Uterus (tissue), 4 donors: ENCODE measurements around the gene XRCC4. TPM values are rescaled to one million over a fixed set of nuclear protein-coding genes. Genes with fewer than 3 reads are reported as not detected.
"Not testable (repeated sequence)": the region's sequence is repeated elsewhere in the genome, so short reads cannot be mapped to it uniquely, and the experiment has no call there.

Experiments used
- DNase-seq, 2 donors: peaks; one replicate each; pipeline ENCODE4 v3.0.0-alpha.2; 2019 to 2020
- H3K27ac ChIP-seq, 2 donors: fragments of 200-600 bp; sonication (generic); 1 replicate in 1 of 2; 2 replicates in 1 of 2; pipeline ENCODE4 v1.5.1; 2016 to 2018
- H3K27me3 ChIP-seq, 2 donors: fragments of 200-600 bp; sonication (generic); one replicate each; pipeline ENCODE4 v1.5.1; 2018 to 2019; ENCODE audit warnings: control low read depth in 1 of 2
- H3K36me3 ChIP-seq, 2 donors: fragments of 200-600 bp; sonication (generic); one replicate each; pipeline ENCODE4 v1.5.1; 2019; ENCODE audit warnings: control low read depth in 1 of 2
- H3K4me1 ChIP-seq, 2 donors: fragments of 200-600 bp; sonication (generic); one replicate each; pipeline ENCODE4 v1.5.1; 2018 to 2019; ENCODE audit warnings: control low read depth in 1 of 2
- H3K4me3 ChIP-seq, 2 donors: fragments of 200-600 bp; sonication (generic); 1 replicate in 1 of 2; 2 replicates in 1 of 2; pipeline ENCODE4 v1.5.1; 2018 to 2019; ENCODE audit warnings: mild to moderate bottlenecking in 1 of 2
- H3K9me3 ChIP-seq, 2 donors: fragments of 200-600 bp; sonication (generic); one replicate each; pipeline ENCODE4 v1.5.1; 2019; ENCODE audit warnings: control low read depth in 1 of 2
- POLR2A ChIP-seq, 2 donors: fragments of 450-650 bp; IDR thresholded peaks; one replicate each; pipeline ENCODE4 v1.6.1; 2016; ENCODE audit warnings: antibody characterized with exemption in 2 of 2, mild to moderate bottlenecking in 1 of 2, moderate library complexity in 1 of 2
- intact Hi-C: fragments of 100-400 bp; cut with DNase I; formaldehyde crosslinking; loops from one replicate; pipeline ENCODE4 v1.15.1; 2023; ENCODE audit warnings: low total_unique reads
- total RNA-seq, 4 donors: library from RNA; depleted of rRNA in 3 of 4; stranded (reverse); fragments of >200 nt in 3 of 4; gene quantifications; one replicate each; pipeline versions ENCODE4 v1.1.0 to v1.2.4, GENCODE V29; 2014 to 2023
- TF ChIP-seq, protein P1 (sequence below), 4 experiments: fragments of 200-600 bp in 2 of 4; fragments of 450-650 bp in 2 of 4; sonication (generic) in 2 of 4; IDR thresholded peaks; one replicate each; pipeline ENCODE4 v1.5.1; 2016 to 2019; ENCODE audit warnings: antibody characterized with exemption in 4 of 4, mild to moderate bottlenecking in 2 of 4, moderate library complexity in 1 of 4
- donor health status: DM: yes; HTN: yes; CAD: no.

Gene XRCC4
- total RNA-seq, 4 donors from 2014 or later = 1.3 to 12.2 (median 5.5) TPM; not detected in 1

DNA sequence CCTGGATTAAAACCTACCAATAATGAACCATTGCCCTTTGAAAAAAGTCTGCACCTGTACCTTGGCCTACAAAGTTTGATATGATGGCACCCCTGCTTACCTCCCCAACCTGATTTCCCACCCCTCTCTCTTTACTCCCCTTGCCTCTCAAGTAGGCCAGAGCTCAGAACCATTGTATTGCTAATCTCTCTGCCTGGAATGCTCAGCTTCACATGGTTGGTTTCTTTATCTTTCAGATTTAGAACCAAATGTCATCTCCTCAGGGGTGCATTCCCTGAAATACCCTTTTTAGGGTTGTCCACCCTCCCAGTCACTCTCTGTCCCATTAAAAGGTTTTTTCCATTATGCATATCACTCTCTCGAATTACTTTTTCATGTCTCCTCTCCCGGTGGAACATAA lies 277.6 kb downstream of the XRCC4 start:
- no peaks in the 10 kb centered on the region for H3K36me3 ChIP-seq
- no peak overlapping the region for H3K27ac ChIP-seq
- no peak for TF ChIP-seq POLR2A (IDR thresholded peaks at IDR 0.05)
- TF ChIP-seq, protein P1, sequence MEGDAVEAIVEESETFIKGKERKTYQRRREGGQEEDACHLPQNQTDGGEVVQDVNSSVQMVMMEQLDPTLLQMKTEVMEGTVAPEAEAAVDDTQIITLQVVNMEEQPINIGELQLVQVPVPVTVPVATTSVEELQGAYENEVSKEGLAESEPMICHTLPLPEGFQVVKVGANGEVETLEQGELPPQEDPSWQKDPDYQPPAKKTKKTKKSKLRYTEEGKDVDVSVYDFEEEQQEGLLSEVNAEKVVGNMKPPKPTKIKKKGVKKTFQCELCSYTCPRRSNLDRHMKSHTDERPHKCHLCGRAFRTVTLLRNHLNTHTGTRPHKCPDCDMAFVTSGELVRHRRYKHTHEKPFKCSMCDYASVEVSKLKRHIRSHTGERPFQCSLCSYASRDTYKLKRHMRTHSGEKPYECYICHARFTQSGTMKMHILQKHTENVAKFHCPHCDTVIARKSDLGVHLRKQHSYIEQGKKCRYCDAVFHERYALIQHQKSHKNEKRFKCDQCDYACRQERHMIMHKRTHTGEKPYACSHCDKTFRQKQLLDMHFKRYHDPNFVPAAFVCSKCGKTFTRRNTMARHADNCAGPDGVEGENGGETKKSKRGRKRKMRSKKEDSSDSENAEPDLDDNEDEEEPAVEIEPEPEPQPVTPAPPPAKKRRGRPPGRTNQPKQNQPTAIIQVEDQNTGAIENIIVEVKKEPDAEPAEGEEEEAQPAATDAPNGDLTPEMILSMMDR (IDR thresholded peaks at IDR 0.05) = no peak
- no peaks in the 10 kb centered on the region for H3K4me1 ChIP-seq
- H3K9me3 ChIP-seq = no peaks in the 10 kb centered on the region
- no peak for DNase-seq
- H3K4me3 ChIP-seq = no peak overlapping the region
- intact Hi-C loops = no loop called here
- no peaks in the 10 kb centered on the region for H3K27me3 ChIP-seq

DNA sequence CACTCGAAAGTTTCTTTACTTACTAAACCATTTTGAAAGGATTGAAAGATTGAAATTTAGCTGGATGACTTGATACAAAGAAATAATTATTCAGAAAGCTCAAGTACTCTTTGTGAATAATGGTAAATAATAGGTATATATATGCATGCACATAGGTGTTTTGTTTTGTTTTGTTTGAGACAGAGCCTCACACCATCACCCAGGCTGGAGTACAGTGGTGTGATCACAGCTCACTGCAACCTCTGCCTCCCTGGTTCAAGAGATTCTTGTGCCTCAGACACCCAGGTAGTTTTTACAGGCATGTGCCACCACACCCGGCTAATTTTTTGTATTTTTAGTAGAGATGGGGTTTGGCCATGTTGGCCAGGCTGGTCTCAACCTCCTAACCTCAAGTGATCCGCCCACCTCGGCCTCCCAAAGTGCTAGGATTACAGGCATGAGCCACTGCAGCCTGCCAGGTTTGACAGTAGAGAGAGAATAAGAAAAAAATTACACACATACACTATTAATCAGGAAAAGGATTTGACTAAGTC lies 278.2 kb downstream of the XRCC4 start:
- intact Hi-C loops, H3K9me3 ChIP-seq, H3K4me3 ChIP-seq: not testable (repeated sequence)

DNA sequence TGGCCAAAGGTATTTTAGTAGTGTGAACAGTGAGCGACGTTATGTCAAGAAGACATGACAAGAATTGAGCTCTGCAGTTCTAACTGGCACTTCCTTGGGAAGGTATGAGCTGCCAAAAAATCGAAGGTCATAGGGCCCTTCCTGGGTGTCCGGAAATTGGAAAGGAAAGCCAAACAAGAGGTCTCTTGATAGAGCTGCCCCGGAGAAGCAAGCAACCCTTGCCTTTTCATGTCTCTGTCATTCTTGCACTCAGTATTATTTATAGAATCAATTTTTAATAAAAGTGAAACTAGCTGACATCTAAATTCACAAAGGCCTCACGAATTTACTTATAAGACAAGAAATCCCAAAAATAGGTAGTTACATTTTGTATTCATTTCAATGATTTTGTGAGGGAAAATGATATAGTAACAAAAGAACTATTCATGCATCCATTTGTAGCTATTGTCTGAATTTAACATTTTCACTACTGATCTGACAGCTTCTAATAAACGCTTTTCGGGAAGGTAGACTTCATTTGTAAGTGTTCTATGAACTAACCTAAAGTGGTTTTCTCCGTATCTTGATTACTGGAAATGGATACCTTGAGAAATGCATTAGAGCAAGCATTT lies 280.4 kb downstream of the XRCC4 start:
- intact Hi-C loops = no loop called here
- H3K36me3 ChIP-seq = no peaks in the 10 kb centered on the region

More for the DNA sequence above, 278.2 kb downstream of the XRCC4 start:
- not testable (repeated sequence) for H3K27ac ChIP-seq, H3K27me3 ChIP-seq, H3K36me3 ChIP-seq, H3K4me1 ChIP-seq, DNase-seq

DNA sequence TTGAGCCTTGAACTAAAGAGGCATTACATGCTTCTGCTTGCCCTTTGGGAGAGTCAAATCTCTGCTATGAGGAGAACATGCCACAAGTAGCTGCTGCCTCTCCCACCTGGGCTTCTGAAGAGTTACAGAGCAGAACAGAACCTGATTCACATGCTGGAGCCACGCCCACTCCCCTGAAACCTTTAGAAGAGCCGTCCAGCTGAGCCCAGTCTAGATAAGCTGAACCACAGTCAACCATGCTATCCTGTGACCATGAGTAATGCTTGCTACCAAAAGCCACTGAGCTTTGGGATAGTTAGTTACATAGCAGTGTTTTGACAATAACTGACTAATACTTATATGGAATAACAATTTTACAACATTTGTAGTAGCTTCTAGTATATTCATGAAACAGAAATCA lies 283.2 kb downstream of the XRCC4 start:
- intact Hi-C loops = no loop called here
- DNase-seq = no peak
- TF ChIP-seq, protein P1 (IDR thresholded peaks at IDR 0.05) = no peak
- no peak for TF ChIP-seq POLR2A (IDR thresholded peaks at IDR 0.05)

More for the DNA sequence above, 280.4 kb downstream of the XRCC4 start:
- Histone ChIP-seq H3K4me1 (no peaks in the 10 kb centered on the region), H3K4me3 (no peak overlapping the region), H3K9me3 (peaks cover 0 to 3% of the 10 kb centered on the region in 2 donors), H3K27ac (no peak overlapping the region), H3K27me3 (no peaks in the 10 kb centered on the region)
- no peak for TF ChIP-seq POLR2A (IDR thresholded peaks at IDR 0.05)
- TF ChIP-seq, protein P1 (IDR thresholded peaks at IDR 0.05) = no peak
- no peak for DNase-seq

DNA sequence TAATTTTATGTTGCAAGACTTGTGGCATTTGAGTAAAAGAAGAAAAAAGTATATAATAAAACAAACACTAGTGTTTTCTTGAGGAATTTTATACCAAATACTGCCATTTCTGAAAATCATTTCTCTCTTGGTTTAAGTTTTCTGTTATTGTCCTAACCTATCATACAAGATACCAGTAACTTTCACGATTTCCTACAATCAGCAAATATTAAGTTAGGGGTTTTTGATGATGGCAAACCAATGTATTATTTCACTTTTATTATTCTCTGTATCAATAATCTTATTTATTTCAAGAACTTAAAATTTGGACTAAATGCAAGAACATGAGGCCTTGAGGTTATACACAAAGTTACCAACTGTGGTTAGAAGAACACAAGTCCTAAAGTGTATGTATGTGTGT lies 285.2 kb downstream of the XRCC4 start:
- Histone ChIP-seq H3K4me3 (no peak overlapping the region), H3K27ac (no peak overlapping the region), H3K4me1 (no peaks in the 10 kb centered on the region), H3K36me3 (no peaks in the 10 kb centered on the region), H3K9me3 (peaks cover 0 to 3% of the 10 kb centered on the region in 2 donors), H3K27me3 (no peaks in the 10 kb centered on the region)
- no peak for DNase-seq
- TF ChIP-seq, protein P1 (IDR thresholded peaks at IDR 0.05) = no peak
- no peak for TF ChIP-seq POLR2A (IDR thresholded peaks at IDR 0.05)
- intact Hi-C loops = no loop called here

More for the DNA sequence above, 283.2 kb downstream of the XRCC4 start:
- H3K27me3 ChIP-seq = no peaks in the 10 kb centered on the region
- H3K36me3 ChIP-seq = no peaks in the 10 kb centered on the region
- no peak overlapping the region for H3K27ac ChIP-seq
- no peak overlapping the region for H3K4me3 ChIP-seq
- peaks cover 0 to 3% of the 10 kb centered on the region in 2 donors for H3K9me3 ChIP-seq
- no peaks in the 10 kb centered on the region for H3K4me1 ChIP-seq
